Transverse colon (tissue), 4 donors: ENCODE measurements around the gene WT1. TPM values are rescaled to one million over a fixed set of nuclear protein-coding genes. Genes with fewer than 3 reads are reported as not detected.

Experiments
- DNase-seq: peaks from one replicate; pipeline ENCODE4 v3.0.0-alpha.2; 2019
- H3K27ac ChIP-seq, 4 donors: fragments of 200-600 bp; sonication (generic); 2 replicates each; pipeline ENCODE4 v1.5.1; 2016 to 2018; ENCODE audit warnings: inconsistent platforms in 4 of 4
- H3K27me3 ChIP-seq: fragments of 200-600 bp; sonication (generic); 2 replicates; pipeline ENCODE4 v1.5.1; 2017; ENCODE audit warnings: inconsistent platforms
- H3K36me3 ChIP-seq, 4 donors: fragments of 200-600 bp; sonication (generic); 2 replicates each; pipeline ENCODE4 v1.5.1; 2017 to 2019; ENCODE audit warnings: inconsistent platforms in 4 of 4
- H3K4me1 ChIP-seq, 4 donors: fragments of 200-600 bp; sonication (generic); 2 replicates each; pipeline ENCODE4 v1.5.1; 2017 to 2020; ENCODE audit warnings: inconsistent platforms in 4 of 4
- H3K4me3 ChIP-seq, 4 donors: fragments of 200-600 bp; sonication (generic); 1 replicate in 1 of 4; 2 replicates in 3 of 4; pipeline versions ENCODE4 v1.5.1 to v1.6.1; 2017 to 2019; ENCODE audit warnings: inconsistent platforms in 4 of 4
- H3K9me3 ChIP-seq, 2 donors: fragments of 200-600 bp; sonication (generic); 2 replicates each; pipeline ENCODE4 v1.5.1; 2017 to 2019; ENCODE audit warnings: inconsistent platforms in 2 of 2
- EP300 ChIP-seq: sonication (generic); formaldehyde crosslinking; IDR thresholded peaks from one replicate; pipeline ENCODE4 v1.6.1; 2017; ENCODE audit warnings: antibody characterized with exemption, low read depth
- POLR2A ChIP-seq: fragments of 450-650 bp; IDR thresholded peaks from one replicate; pipeline ENCODE4 v1.6.1; 2016; ENCODE audit warnings: antibody characterized with exemption, mild to moderate bottlenecking, moderate library complexity
- POLR2AphosphoS5 ChIP-seq, 3 donors: sonication (generic); formaldehyde crosslinking; IDR thresholded peaks; one replicate each; pipeline ENCODE4 v1.6.1; 2016; ENCODE audit warnings: antibody characterized with exemption in 3 of 3
- WGBS, 2 donors: methylation state at CpG; one replicate each; pipeline ENCODE4 v1.1.5; 2018; ENCODE audit warnings: low coverage in 1 of 2; 5-methylcytosine and 5-hydroxymethylcytosine counted together
- in situ Hi-C, 4 donors: fragments of 200-750 bp; cut with MboI; loops; one replicate each; pipeline versions ENCODE4 v1.15.0 to v1.15.1; 2017; ENCODE audit warnings: low sequenced_read_pairs in 3 of 4, low pct_ligation_motif_present in 1 of 4, low pct_unique_long_range_greater_than_20kb in 1 of 4
- intact Hi-C: fragments of 100-400 bp; cut with DNase I; formaldehyde crosslinking; loops from one replicate; pipeline ENCODE4 v1.15.1; 2023; ENCODE audit warnings: low total_unique reads
- total RNA-seq, 4 donors: library from RNA; depleted of rRNA; stranded (reverse); fragments of >200 nt; gene quantifications; one replicate each; pipeline ENCODE4 v1.1.0, GENCODE V29; 2016
- TF ChIP-seq, protein P1 (sequence below), 5 experiments: fragments of 200-600 bp in 3 of 5; fragments of 450-650 bp in 2 of 5; sonication (generic) in 3 of 5; IDR thresholded peaks; 1 replicate in 2 of 5; 2 replicates in 3 of 5; pipeline ENCODE4 v1.5.1; 2016 to 2017; ENCODE audit warnings: antibody characterized with exemption in 5 of 5, inconsistent platforms in 3 of 5, mild to moderate bottlenecking in 2 of 5, moderate library complexity in 1 of 5

Gene WT1
- total RNA-seq, 4 donors from 2014 or later = 0.55 to 3.0 (median 0.95) TPM; not detected in 1

GRCh38 chr11:32402836-32403235 lies 32.5 kb downstream of the WT1 start:
- in situ Hi-C loops (no loop called here), intact Hi-C loops (no loop called here)
- Histone ChIP-seq H3K4me1 (no peaks in the 10 kb centered on the region), H3K36me3 (no peaks in the 10 kb centered on the region), H3K27me3 (peaks cover 19% of the 10 kb centered on the region), H3K9me3 (no peaks in the 10 kb centered on the region), H3K27ac (no peak overlapping the region), H3K4me3 (no peak overlapping the region)
- TF ChIP-seq POLR2A (no peak), POLR2AphosphoS5 (IDR thresholded peaks at IDR 0.05) (no peak), EP300 (no peak)
- TF ChIP-seq, protein P1, sequence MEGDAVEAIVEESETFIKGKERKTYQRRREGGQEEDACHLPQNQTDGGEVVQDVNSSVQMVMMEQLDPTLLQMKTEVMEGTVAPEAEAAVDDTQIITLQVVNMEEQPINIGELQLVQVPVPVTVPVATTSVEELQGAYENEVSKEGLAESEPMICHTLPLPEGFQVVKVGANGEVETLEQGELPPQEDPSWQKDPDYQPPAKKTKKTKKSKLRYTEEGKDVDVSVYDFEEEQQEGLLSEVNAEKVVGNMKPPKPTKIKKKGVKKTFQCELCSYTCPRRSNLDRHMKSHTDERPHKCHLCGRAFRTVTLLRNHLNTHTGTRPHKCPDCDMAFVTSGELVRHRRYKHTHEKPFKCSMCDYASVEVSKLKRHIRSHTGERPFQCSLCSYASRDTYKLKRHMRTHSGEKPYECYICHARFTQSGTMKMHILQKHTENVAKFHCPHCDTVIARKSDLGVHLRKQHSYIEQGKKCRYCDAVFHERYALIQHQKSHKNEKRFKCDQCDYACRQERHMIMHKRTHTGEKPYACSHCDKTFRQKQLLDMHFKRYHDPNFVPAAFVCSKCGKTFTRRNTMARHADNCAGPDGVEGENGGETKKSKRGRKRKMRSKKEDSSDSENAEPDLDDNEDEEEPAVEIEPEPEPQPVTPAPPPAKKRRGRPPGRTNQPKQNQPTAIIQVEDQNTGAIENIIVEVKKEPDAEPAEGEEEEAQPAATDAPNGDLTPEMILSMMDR (IDR thresholded peaks at IDR 0.05) = no peak
- no peak for DNase-seq
- 58 to 61% methylated on average over 2 of the region's 2 CpGs for WGBS, 2 donors

DNA sequence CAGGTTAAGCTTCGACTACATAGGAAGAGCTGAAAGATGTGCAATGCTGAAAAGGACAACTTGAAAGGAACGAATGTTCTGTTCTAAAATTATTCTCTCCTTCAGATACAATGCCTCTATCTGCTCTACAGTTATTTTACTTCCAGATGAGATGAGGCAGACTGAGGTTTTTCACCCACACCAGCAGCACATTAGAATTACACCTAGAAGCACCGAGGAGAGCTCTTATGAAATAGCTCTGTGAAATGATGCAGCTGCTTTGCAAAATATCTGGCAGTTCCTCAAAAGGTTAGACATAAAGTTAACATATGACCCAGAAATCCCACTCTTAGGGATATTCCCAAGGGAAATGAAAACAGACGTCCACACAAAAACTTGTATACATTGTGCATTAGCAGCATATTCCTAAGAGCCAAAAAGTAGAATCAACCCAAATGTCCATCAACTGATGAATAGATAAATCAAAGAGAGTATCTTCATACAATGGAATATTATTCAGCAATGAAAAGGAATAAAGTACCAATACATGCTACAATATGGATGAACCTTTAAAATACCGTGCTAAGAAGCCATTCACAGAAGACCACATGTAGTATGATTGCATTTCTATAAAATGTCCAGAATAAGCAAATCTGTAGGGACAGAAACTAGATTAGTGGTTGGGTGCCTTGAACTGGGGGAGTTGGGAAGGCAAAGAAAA lies 34.5 kb downstream of the WT1 start:
- no peaks in the 10 kb centered on the region for H3K9me3 ChIP-seq
- TF ChIP-seq, protein P1 (IDR thresholded peaks at IDR 0.05) = no peak
- TF ChIP-seq POLR2AphosphoS5 (IDR thresholded peaks at IDR 0.05) (no peak), POLR2A (no peak), EP300 (no peak)
- no peak overlapping the region for H3K27ac ChIP-seq
- no peak overlapping the region for H3K4me3 ChIP-seq
- no peak for DNase-seq
- WGBS, 2 donors = 68 to 76% methylated on average over 4 to 5 of the region's 5 CpGs
- H3K4me1 ChIP-seq = no peaks in the 10 kb centered on the region
- no peaks in the 10 kb centered on the region for H3K36me3 ChIP-seq
- intact Hi-C loops (no loop called here), in situ Hi-C loops (no loop called here)
- peaks cover 19% of the 10 kb centered on the region for H3K27me3 ChIP-seq

- in situ Hi-C loops = no loop called here
- H3K27me3 ChIP-seq = peaks cover 19% of the 10 kb centered on the region
- no peaks in the 10 kb centered on the region for H3K4me1 ChIP-seq
- H3K27ac ChIP-seq = no peak overlapping the region
- DNase-seq = no peak
- no peaks in the 10 kb centered on the region for H3K36me3 ChIP-seq
- no peaks in the 10 kb centered on the region for H3K9me3 ChIP-seq
- TF ChIP-seq, protein P1 (IDR thresholded peaks at IDR 0.05) = no peak
- TF ChIP-seq POLR2A = no peak
- TF ChIP-seq POLR2AphosphoS5 (IDR thresholded peaks at IDR 0.05) = no peak
- TF ChIP-seq EP300 = no peak
- intact Hi-C loops = no loop called here
- WGBS, 2 donors = 24 to 66% methylated on average over 4 to 16 of the region's 16 CpGs
- no peak overlapping the region for H3K4me3 ChIP-seq
Observed at GRCh38 chr11:32400196-32400595, 35.1 kb downstream of the WT1 start.

- TF ChIP-seq POLR2A = no peak
- no peak for TF ChIP-seq POLR2AphosphoS5 (IDR thresholded peaks at IDR 0.05)
- TF ChIP-seq, protein P1 (IDR thresholded peaks at IDR 0.05) = no peak
- no peak for TF ChIP-seq EP300
- no peaks in the 10 kb centered on the region for H3K36me3 ChIP-seq
- H3K9me3 ChIP-seq = no peaks in the 10 kb centered on the region
- H3K27me3 ChIP-seq = peaks cover 10% of the 10 kb centered on the region
- intact Hi-C loops = no loop called here
- in situ Hi-C loops = no loop called here
- no peak overlapping the region for H3K4me3 ChIP-seq
- DNase-seq = no peak
- peaks cover 0 to 4% (median 1%) of the 10 kb centered on the region in 4 donors for H3K4me1 ChIP-seq
- WGBS, 2 donors = 67 to 85% methylated on average over 1 to 4 of the region's 4 CpGs
- no peak overlapping the region for H3K27ac ChIP-seq
Observed at GRCh38 chr11:32396991-32397390, 38.3 kb downstream of the WT1 start.
